HG03442 (cell line): ENCODE results near the gene CDA.

Experiments
- ATAC-seq: cut with Tn5 transposase; IDR thresholded peaks from one replicate; pipeline ENCODE4 v1.9.1; 2021; ENCODE audit warnings: mild to moderate bottlenecking, moderate library complexity; ENCODE audit not compliant: unreplicated experiment

The CDA gene

GRCh38 chr1:20588634-20589225, at the start of gene CDA:
Gene CDA, plus strand, starts transcription at chr1:20589097. Its CDS starts 33 bp downstream, at chr1:20589130.
- ATAC-seq: no peak

DNA sequence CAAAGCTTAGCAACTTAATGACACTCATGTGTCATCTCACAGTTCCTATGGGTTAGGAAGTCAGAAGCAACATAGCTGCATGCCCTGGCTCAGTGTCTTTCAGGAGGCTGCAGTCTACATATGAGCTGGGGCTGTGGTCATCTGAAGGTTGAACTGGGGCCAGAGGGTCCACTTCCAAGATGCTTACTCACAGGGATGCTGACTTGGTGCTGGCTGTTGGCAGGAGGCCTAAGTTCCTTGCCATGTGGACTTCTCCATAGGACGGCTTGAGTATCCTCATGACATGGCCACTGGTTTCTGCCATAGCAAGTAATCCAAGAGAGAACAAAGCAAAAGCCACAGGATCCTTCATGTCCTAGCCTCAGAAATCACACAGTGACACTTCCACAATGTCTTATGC, 48.6 kb upstream of the CDA start:
- ATAC-seq: no peak

DNA sequence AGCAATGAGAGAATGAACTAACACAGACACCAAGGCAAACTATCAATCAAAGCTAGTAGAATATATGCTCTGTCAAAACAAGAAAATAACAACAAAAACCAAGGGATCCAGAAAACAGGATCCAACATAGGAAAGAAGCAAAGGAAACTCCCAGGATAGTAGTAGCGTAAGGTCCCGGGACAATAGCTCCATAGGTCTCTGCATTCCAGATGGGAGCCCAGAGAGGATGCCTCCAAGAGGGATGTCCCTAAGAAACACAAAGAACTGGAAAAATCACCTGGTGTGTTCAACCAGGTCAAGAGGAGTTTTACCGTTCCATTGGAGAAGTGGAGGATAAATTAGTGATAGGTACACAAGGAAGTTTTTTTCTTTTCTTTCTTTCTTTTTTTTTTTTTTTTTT, 42.3 kb upstream of the CDA start:
- ATAC-seq: no peak

DNA sequence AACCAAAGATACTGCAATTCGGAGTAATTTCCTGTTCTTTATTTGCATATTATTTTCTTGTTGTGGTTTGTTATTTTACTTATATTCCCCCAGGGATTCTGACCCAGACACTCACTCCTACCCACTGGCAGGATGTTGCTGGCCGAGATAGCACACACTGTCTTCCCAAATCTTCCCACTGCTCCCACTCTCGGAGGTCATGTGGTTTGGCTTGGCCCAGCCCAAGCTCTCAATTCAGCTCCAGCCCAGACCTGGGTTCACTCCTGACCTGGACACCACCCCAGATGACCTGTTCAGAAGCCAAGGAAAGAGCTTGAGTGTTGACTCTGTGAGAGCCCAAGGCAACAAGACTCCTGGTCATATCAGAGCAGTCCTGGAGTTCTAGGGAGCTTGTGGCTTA, 37.7 kb upstream of the CDA start:
- ATAC-seq: no peak

- ATAC-seq: no peak
Observed at GRCh38 chr1:20551945-20552727, 36.8 kb upstream of the CDA start, which contains the start of gene FAM43B. Gene FAM43B, plus strand, starts transcription at chr1:20552573. Its CDS starts 401 bp downstream, at chr1:20552974.

- ATAC-seq: no peak
Observed at GRCh38 chr1:20552728-20553445, 36.0 kb upstream of the CDA start.

GRCh38 chr1:20555025-20555757, 33.7 kb upstream of the CDA start:
- ATAC-seq: no peak

GRCh38 chr1:20555758-20556120, 33.2 kb upstream of the CDA start:
- no peak for ATAC-seq

DNA sequence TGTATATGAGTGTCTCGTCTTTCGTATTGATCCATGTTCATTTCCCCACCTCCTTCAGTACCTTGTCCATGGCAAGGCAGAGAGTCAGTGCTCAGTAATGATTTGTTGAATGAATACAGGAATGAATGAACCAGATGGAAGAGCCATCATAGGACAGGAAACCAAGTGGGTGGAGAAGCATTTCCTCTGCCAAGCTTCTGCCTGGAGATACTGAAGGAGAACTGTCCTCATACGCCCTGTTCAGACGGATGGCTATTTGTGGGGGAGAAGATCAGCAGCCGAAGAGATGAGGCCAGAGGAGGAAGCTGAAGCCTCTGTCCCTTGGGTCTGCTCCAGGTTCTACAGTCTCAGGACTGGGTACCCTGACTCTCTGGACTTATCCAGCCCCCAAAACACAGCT, 30.7 kb upstream of the CDA start:
- ATAC-seq: no peak

GRCh38 chr1:20560966-20561365, 27.9 kb upstream of the CDA start:
- ATAC-seq: no peak

DNA sequence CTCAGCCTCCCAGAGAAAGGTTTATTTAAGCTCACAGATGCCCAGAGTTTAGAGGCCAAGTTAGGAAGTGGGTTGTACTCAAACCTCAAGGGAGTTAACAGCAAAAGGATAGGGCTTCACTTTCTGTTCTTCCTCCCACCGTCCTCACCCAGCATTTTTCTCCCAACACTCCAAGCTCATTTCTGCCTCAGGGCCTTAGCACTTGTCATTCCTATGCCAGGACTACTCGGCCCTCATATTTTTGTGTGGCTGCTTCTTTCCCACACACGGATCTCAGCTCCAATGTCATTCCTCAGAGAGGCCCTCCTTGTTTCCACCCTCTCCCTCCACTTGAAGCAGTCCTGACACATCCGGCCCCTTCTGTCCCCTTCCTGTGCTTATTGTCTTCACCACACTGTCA, 23.7 kb upstream of the CDA start:
- no peak for ATAC-seq

GRCh38 chr1:20569523-20570098, 19.3 kb upstream of the CDA start:
- no peak for ATAC-seq

GRCh38 chr1:20571427-20571826, 17.5 kb upstream of the CDA start:
- ATAC-seq: no peak

DNA sequence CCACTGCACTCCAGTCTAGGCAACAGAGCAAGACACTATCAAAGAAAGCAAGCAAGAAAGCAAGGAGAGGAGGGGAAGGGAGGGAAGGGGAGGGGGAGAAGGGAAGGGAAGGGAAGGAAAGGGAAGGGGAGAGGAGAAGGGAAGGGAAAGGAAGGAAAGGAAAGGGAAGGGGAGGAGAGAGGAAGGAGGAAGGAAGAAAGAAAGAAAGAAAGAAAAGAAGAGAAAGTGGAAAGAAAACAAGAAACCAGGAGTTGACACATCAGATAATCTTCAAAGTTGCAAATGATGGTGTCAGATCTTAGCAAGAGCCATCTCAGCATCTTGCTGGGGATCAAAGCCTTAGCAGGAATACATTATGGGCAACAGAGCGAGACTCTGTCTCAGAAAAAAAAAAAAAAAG, 14.9 kb upstream of the CDA start:
- no peak for ATAC-seq

DNA sequence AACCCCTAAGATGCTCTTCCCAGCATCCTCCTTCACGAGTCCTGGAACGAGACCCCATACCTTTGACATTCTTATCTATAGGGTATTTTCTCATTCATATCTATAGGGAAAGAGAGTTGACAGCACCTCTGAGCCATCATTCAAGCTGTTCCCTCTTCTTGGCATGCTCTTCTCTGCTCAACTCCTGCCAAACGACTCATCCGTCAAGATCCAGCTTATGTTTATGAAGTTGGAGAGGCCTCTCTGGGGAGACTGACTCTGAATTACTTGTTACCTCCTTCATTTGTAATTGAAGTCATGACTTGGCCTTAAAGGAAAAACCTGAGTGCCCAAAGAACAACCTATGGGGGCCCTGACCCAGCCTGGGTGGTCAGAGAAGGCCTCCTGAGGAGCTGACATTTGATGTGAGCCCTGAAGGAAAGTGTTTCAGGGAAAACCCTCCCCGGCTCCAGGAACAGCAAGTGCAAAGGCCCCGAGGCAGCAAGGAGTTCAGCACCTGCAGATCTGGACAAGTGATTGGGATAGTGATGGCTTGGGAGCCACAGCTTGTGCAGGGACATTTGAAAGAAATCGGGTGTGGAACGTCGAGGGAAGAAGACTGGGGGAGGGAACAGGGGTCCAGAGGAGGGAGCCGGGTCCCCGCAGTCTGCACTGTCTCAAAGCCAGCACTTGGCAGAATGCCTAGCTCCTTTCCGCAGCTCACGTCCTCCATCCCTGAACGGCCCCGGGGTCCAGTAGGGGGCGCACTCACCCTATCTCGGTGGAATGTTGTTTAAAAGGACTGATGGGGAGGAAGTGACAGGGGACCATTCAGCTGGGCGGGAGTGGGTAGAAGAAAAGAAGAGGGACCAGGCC, 14.0 kb upstream of the CDA start:
- no peak for ATAC-seq

DNA sequence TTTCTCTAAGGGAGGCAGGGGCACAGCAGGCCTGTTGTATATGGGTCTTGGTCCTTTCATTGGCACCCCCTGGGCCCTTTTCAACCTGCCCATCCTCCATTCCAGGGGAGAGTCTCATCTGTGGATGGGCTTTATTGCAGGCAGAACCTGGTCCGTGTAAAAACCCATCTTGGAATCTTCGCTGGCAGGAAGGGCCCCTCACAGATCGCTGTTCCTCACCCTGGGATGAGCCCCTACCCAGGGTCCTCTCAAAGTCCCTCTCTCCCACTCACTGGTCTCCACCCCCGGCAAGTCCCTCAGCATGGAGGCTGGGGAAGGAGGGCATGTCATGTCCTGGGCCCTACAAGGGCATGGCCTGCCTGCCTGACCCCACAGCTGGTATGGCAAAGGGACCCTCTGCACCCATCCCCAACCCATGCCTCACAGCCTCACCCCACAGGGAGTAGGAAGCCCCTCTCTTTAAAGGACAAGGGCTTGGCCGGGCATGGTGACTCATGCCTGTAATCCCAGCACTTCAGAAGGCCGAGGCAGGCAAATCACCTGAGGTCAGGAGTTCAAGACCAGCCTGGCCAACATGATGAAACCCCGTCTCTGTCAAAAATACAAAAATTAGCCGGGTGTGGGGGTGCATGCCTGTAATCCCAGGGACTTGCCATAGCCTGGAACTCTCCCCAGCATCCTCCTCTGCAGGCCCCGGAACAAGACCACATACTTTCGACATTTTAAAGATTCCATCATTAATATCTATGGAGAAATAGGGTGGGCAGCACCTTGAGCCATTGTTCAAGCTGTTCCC, 13.2 kb upstream of the CDA start:
- no peak for ATAC-seq

- ATAC-seq: no peak
Observed at GRCh38 chr1:20578062-20578461, 10.8 kb upstream of the CDA start.

- no peak for ATAC-seq
Observed at GRCh38 chr1:20578721-20579395, 10.0 kb upstream of the CDA start.

DNA sequence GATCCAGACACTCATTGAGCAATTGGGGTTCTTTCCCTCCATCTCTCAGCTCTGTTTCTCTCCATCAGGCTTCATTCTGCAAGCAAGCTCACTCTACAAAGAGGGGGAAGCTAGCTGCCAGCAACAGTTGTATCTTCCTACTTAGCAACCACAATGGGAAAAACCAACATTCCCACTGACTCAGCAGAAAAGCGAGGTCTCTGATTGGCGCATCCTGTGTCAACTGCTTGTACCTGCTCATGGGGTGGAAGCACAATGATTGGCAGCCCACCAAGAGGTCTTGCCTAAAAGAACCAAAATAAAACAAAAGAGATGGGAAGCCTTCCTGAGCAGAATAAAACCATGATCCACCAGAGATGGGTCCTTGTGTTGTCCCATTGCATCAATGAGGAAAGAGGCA, 4.0 kb upstream of the CDA start:
- ATAC-seq: no peak
